ENCODE data around the gene BMPER. TPM values are rescaled to one million over a fixed set of nuclear protein-coding genes. Genes with fewer than 3 reads are reported as not detected.

BMPER gene
- 5.0 TPM for total RNA-seq

DNA sequence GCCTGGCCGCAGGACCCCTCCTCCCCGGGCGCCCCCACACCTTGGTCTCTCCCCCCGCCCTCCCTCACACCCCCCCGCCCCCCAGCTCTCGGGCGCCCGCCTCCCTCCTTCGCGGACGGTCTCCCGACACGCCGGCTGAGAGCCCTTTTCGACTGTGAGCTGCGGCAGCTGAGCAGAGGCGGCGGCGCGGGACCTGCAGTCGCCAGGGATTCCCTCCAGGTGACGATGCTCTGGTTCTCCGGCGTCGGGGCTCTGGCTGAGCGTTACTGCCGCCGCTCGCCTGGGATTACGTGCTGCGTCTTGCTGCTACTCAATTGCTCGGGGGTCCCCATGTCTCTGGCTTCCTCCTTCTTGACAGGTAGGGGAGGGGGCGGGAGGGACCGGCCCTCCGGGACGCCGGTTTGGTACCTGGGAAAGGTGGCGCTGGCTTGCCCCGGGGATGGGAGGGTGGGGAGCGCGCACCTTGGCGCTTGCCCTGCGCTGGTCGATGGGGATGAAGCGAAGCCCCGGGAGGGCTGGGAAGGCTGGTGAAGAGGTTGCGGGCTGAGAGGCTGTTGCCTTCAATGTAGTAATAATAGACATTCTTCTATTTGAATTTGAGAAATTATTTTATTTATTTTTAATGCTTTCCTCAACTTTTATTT is at the start of gene BMPER:
BMPER (plus strand) TSS at position 151 of the 644 bp plus-strand sequence; CDS start at position 226, 75 bp downstream.
- DNase-seq (ENCODE audit: low spot score), result peak; percentile 25

DNA sequence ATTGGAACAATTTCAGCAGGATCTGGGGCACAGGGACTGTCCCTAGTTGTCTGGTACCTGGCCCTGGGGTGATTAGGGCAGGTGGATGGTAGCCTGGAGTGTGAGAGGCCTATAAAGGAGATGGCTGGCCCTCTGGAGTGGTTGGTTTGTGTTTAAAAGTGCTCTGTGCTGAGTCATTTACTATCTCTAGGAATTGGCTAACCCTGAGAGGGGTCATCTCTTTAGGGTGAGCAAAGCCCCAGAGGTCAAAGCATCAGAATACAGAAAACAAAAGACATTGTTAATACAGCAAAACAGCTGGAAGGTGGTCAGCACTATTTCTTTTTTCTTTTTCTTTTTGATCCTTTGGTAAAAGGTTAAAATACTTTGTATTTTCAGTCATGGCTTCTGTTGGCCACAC is 43.4 kb upstream of the BMPER start:
- no peak for DNase-seq (ENCODE audit: low spot score)

DNA sequence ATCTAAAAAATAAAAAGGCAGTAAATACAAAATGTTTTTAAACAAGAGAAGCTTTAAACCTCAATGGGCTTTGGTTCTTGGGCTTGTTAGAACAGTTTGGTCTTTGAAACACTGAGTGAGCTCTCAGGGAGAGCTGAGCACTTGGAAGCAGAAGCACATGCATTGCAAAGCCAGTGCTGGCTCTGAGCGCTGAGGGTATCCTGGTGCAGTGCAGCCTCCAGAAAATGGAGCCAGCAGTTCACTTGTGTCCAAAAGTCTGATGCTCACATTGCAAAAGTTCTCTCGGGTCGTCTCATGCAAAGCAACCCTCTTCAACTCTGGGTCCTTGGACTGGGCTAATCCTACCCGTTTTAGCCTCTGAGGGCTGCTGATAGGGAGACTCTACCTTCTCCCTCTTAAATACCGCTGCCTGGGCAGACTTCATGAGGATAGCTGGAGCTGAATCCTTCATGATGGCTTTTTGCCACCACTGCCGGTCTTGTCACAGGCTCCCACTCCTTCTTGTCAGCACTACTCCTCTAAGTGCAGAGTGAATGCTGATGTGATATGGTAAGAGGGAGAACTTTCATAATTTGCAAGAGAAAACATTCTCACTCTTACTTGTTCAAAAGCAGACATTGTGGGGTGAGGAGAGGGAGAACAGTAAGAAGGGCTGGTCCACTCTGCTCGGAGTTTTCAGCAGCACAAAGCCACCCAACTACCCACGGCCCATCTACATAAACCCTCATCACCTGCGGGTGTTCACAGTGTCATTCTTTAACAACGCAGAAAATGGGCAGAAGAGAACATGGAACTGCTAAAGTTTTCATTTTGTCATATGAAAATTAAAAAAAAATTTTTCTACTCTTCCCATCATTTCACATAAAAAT is 42.2 kb upstream of the BMPER start:
- DNase-seq (ENCODE audit: low spot score), result no peak

DNA sequence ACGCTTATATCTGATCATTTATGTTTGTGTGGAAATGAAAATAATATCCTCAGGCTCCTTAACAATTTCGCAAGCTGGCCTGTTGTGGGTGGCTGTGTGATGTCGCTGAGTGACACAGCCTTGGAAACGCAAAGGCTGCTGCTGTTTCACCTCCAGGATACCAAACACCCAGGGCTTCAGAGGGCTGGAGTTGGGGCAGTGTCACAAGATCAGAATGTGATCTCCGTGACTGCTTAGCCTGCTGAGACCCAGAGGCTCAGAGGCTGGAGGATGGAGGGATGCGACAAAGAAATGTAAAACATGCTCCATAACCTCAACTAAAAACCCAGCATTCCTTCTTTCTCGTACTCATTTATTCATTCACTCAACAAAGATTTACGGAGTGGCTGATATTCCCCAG is 37.2 kb upstream of the BMPER start:
- DNase-seq (ENCODE audit: low spot score), result no peak

DNA sequence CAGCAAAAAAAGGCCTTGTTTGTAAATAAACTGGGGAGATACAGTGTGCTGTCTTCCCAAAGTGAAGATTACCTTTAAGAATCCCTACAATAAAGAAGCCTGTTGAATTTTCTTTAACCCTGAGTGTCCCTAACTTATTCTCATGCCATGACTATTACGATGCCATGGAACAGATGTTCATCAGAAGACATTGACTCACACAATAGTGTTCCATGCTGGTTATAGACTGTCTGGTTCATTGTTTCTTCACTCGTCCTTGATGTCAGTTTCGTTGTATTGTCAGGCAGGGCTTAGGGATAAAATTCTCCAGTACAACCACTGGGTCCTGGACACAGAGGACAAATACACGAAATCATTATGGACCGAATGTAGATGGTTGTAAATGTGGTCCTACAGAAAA is 36.2 kb upstream of the BMPER start:
- no peak for DNase-seq (ENCODE audit: low spot score)

DNA sequence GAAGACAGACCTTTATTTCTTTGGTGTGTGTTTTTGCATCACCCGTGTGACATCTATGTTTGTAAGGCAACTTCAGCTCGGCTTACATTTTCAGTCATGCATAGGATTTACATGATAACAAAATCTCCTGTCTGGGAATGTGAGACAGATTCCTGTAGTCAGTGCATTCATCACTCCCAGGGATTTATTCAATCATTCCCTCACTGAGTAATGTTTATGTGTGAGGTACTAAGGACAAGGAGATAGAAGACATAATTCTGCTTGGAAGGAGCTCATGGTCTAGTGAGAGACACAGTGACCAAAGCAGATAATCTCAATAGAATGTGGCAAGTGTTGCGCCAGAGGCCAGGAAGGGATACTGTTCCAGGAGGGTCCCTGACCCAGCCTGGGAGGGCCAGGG is 35.2 kb upstream of the BMPER start:
- no peak for DNase-seq (ENCODE audit: low spot score)

DNA sequence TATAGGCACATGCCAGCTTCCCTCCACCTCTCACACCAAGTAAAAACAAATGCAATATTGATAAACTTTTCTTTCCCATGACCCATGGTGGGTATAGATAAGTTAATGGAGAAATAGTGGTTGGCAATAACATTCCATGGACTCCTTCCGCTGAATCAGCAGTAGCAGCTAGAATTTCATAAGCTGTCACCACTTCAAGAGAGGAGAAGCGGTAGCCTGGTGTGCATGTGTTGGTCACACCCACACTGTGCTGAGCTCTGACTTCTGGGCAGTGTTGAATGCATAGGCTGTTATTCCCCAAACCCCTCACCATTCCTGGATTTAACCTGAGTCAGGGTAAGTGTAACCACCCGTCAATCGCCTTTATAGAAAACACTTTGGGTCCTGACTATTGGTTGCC is 32.5 kb upstream of the BMPER start:
- DNase-seq (ENCODE audit: low spot score), result no peak

DNA sequence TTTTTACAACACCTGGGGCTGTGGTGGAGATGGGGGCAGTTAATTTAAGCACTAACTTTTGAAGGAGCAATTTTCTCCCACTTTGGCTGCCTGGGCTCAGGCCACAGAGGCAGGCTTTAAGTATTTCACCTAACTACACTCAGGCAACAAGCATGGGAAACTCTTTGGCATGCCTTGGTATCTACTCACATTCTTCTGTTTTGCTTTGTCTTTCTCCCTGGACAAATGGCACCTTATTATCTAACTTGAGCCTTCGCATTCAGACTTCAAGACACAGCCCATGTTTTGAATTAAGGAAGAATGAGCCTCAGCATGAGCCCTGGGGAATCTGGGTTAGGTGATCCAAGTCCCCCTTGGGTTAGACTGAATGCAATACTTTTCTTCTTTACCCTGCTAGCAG is 31.8 kb upstream of the BMPER start:
- DNase-seq (ENCODE audit: low spot score), result no peak

DNA sequence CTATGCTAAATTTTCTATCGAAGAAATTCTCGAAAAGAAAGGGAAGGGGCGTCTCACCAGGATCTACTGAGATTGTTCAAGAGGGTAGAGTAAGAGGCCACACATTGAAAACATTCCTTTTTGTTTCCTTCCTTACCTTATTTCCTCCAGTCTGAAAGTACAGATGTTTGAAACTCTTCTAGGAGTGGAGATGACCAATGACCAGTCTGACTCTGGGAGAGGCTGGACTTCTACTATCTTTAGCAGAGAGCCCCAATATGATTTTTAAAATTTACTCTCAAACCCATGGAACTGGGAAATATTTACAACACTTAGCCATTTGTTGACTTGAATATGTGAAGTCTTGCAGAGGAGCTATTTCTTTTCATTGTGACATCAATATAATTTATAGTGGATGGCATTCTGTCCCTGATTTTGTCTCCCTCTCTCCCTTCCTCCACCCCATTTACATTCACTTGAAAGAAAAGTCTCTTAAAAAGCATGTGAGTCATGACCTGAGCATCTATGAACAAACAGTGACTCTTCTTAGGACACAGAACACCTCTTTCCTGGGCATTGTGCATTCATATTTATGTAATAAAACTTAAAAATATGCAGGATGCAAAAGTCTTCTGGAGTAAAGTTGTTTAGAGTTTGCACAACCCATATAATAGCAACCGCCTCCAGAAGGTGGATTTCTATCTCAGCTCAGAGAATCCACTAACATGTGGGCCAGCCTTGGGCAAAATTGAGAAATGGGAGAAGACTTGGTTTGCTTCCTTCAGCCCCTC is 31.2 kb upstream of the BMPER start:
- no peak for DNase-seq (ENCODE audit: low spot score)

DNA sequence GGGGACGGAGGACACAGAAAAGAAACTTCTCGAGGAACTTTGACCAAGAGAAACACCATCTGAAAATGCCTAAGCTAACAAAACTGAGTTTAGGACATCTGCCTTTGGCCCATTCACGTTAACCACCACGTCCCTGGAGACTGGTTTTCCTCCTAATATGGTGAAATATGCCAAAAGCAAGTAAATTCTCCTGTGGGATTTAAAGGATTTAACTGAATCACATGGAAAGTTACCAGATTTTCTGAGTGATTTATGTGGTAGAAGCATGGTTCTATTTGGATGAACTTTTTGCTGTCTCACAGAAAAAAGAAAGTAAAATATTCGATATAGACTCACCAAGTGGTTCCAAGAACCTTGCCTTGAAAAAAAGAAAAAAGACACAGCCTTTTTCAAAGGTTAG is 30.4 kb upstream of the BMPER start:
- no peak for DNase-seq (ENCODE audit: low spot score)

DNA sequence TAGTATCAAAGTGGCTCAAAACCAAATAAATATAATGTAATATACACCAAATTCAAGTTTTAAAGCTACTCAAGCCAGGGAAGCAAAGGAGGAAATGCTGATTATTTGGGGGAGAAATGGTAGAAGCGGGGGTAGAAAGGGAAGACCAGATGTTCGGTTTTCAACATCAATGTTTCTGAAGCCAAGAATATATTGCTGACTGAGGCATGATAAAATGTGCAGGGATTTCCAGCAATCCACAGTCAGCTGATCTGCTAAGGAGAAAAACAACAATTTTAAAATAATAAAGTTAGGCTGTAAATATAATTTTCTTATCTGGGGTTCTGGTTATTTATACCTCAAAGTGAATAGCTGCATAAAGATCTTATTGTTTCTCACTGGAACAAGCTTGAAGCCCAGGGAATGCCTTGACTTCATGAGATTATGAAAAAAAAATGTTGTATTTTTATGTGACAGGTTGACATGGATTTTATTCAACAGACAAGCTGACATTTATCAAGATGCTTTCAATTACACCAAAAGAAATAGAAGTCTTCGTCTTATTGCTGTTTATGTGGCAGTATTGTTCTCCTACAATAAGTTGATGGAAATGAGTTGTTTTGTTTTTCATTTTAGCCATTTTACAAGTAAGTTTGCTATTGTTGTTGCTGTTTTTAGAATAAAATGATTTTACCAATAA is 28.6 kb upstream of the BMPER start:
- DNase-seq (ENCODE audit: low spot score), result no peak

DNA sequence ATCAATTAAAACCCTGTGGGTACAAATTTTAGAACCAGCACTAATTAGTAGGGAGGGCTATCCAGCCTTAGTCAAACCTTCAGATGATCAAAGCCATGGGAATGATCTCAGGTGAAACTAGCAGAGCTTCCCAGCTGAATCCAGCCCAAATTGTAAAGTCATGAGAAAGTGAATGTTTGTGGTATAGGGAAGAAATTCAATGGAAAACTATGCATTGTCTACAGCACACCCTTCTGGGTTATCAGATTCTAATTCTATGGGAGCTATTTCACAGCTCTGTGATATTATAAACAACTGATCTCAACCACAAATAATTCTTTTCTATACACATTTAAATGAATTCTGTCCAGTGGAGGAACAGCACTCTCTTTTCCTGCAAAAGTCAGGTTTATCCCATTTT is 24.6 kb upstream of the BMPER start:
- DNase-seq (ENCODE audit: low spot score), result no peak

DNA sequence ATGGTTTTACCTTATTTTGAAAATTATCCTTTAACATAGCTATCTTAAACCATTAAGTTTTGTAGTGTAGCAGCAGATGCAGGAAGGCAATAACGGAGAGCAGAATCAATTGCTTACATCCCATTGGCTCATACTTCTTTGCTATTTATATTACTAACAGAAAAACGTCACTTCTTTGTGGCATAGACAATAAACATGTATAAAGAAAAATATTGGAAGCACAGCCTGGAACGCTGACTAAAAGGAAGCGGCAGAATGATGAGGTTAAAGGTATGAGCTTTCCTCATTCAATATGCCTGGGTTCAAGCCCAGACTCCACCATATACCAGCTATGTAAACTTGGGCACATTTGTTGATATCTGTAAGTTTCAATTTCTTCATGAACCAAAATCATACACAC is 24.0 kb upstream of the BMPER start:
- DNase-seq (ENCODE audit: low spot score), result no peak

DNA sequence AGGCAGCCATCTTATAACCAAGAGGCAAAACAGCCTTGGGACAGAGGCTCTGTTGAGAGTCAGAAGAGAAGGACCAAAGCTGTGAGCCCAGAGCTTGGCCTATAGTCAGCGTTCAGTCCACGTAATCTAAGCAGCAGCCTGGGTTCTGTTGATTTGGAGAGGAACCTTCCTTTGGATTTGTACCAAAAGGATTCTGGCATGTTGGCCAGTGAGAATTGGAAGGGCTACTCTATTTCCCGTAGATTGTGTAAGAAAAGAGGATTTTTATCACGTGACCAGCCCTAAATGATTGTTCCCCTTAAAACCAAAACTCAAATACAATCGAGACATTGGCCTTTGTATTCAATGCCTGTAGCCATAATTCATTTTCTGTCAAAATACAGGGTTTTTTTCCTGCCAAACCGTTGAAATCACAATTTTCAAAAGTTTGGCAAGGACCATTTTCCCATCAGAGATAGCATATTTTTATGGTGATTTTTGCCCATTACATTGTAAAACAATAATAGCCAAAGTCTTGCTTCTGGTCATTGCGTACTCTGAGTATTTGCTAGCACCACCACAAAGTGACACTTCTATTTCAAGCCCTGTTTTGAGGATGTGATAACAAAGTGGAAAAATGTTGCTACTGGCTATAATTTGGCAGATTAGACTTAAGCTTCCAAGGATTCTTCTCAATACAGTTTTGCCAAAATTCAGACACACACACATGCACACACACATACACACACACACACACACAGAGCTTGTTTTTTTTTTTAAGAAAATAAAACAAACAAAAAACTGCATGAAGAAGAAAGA is 23.1 kb upstream of the BMPER start:
- peak; percentile 26 for DNase-seq (ENCODE audit: low spot score)

DNA sequence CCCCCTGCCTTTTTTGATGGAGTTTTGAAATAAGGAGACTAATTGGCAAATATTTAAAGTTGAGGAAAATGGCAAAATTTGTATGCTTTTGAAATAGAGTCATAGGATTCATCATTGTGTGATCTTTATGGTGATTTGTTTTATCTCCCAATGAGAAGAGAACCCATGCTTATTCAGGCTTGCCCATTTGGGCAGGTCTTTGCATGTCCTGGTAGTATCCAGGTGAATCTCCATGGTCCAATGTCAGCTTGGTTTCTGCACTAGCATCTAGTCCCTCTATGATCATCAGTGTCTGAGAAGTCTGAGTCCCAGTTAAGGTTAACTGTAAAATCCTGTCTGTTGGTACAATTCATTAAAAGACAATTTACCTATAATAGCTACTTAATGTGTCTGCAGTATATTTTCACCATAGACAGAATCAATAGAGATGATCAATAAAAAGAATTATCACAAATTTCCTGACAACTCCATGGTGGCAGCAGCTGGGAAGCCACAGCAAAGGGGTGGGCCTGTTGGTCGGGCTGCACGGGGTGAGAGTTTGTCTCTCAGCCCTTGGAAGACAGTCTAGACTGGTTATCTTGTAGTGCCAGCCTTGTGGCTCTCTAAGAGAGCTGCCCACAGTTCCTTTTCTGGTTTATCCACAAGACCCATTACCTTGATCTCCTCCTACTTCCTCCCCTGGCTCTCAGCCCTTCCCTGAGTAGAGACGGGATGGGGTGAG is 22.2 kb upstream of the BMPER start:
- no peak for DNase-seq (ENCODE audit: low spot score)

DNA sequence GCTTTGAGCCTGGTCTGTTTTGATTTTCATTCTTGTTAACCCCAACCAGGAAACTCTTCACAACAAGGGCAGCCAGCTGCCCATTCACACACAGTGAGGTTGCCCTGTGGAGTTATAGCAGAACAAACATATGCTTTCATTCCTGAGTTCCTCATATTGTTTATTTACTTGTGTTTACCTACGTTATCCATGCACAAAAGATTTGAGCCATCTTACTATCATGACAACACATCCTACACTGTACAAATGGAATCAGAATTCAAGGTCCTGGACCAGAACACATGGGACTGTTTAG is 21.7 kb upstream of the BMPER start:
- no peak for DNase-seq (ENCODE audit: low spot score)

DNA sequence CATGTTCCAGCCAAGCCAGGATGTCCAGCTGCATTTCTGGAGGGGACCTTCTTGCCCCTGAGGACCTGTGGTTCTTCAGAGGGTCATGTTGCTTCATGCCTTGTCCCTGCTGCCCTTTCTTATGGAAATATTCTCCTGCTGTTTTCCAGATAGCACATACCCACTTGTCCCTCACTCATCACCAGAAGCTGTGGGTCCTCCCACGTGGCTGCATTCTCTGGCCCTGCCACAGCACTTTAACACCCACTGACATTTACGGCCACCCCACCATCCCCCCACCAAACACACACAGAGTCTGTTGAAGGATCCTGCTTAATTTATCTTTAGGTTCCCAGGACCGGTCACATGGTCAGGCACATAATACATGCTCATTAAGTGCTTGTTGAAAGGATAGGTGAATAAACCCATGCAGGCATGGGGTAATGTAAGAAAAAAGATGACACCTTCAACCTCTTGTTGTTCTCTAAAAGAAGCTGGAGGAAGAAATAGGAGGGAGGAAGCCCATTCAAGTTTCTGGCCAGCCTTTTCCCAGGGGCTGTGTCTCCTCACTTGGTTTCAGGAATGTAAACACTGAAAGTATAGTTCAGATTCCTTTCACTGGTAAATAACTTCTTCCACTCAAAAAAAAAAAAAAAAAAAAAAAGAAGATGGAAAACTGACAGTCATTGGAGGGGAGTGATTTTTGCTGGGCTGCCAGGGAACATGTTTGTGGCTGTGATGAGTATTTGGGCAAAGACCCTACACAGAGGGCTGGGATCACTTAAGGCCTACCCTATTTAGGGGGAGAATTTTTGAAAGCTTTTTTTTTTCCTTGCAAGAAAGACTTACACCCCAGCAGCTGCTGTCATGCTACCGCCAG is 19.8 kb upstream of the BMPER start:
- DNase-seq (ENCODE audit: low spot score), result no peak

DNA sequence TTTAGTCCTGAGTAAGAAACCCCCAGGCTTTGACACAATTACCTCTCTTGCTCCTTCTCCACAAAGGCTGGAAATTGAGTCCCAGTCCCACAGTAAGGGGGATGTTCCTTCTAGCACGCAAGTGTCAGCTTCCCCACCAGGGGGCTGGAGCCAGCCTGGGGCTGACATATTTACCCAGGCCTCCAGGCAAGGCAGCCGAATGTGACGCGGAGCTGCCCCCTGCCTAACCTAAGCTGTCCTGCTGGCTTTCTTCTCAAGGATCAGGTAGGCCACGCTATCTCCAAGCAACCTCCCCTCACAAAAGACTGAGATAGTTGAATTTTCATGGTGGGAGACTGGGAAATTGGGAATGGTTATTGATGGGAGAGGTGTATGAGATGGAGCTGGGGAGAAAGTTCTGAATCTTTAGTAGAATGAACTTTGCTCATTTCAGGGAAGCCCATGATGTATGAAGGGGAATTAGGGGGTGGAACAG is 19.2 kb upstream of the BMPER start:
- no peak for DNase-seq (ENCODE audit: low spot score)

DNA sequence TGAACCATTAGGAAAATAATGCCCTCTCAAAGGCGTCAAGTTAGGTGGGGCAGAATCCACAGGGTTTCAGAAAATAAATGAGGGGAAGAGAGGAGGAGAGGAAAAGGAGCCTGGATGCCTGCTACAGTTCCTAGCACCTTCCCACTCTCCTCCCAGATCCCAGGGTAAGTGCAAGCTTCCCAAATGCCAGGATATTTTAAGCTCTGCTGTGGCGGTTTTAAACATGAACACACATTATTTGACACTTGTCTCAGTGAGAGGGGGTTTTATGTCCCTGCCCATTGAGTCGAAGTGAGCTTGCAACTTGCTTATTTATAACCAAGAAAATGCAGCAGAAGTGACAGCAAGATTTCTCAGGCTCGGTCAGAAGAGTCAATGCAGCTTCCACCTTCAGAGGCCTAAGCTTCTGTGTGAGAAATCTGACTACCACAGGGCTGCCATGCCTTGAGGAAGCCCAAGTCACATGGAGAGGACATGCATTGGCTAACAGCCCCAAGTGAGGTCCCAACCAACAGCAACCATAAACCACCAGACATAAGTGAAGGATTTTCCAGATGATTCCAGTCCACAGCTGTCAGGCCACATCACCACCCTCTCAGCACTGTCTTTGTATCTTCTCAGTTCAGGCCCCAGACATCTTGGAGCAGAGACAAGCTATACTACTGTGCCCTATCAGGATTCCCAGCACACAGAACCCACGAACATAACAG is 17.9 kb upstream of the BMPER start:
- DNase-seq (ENCODE audit: low spot score), result no peak
